HPDE6-E6E7 (cell line): ENCODE results near the gene RHOD.

ENCODE experiments used
- DNase-seq: peaks from one replicate; pipeline ENCODE4 v3.0.0; 2011; ENCODE audit warnings: missing footprints; ENCODE audit errors: extremely low spot score

Gene RHOD, protein sequence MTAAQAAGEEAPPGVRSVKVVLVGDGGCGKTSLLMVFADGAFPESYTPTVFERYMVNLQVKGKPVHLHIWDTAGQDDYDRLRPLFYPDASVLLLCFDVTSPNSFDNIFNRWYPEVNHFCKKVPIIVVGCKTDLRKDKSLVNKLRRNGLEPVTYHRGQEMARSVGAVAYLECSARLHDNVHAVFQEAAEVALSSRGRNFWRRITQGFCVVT

DNA sequence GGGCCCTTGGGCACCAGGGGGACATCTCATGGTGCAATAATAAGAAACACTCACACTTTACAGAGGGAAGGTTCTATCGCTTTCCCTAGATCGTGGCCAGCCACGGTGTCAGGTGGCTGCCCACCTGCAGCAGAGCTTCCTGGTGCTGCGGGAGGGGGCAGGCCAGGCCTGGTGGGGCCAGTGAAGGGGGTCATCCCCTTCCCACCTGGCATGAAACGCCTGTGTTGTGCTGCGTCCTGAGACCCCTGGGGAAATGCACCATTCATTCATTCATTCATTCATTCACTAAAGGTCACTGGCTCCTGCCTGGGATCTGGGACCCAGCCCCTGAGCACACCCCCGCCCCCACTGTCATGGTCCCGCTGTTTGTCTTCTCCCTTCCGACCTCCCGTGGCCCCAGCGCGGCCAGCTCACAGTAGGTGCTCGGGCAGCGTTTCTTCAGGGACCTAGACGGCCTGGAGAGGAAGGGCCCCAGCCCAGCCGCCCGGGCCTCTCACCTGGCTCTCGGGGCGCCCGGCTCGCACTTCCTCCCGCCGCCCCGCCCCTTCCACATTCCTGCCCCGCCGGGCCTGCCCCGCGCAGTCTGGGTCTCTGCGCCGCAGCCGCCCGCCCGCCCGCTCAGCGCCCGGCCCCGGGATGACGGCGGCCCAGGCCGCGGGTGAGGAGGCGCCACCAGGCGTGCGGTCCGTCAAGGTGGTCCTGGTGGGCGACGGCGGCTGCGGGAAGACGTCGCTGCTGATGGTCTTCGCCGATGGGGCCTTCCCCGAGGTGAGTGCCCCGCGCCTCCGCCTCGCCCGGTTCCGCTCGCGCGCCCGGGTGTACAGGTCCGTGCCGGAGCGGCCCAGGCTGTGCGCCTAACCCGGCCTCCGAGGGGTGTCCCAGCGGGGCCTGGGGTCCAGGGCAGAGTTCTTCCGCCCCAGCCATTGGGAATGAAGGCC, at the start of gene RHOD:
TSS of gene RHOD (plus strand) at position 581 of the 938 bp plus-strand sequence. CDS start at position 637, 56 bp downstream.
- no peak for DNase-seq

DNA sequence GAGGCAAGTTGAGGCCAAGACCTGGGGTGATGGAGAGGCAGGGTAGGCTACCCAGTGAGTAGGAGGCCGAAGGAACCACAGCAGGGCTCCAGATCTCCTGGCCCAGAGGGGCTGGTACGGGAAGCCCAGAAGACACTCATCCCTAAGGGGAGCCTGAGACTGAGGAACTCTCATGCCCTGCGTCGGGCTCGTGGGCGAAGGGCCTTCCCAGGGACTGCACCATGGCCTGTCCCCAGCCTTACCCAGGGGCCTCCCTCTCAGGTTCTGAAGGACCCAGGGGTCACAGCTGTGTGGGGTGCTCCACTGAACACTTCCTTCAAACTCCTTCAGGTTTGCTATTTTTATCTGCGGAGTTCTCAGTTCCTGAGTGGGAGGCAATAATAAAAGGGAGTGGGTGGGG, 49.5 kb upstream of the RHOD start:
- no peak for DNase-seq

DNA sequence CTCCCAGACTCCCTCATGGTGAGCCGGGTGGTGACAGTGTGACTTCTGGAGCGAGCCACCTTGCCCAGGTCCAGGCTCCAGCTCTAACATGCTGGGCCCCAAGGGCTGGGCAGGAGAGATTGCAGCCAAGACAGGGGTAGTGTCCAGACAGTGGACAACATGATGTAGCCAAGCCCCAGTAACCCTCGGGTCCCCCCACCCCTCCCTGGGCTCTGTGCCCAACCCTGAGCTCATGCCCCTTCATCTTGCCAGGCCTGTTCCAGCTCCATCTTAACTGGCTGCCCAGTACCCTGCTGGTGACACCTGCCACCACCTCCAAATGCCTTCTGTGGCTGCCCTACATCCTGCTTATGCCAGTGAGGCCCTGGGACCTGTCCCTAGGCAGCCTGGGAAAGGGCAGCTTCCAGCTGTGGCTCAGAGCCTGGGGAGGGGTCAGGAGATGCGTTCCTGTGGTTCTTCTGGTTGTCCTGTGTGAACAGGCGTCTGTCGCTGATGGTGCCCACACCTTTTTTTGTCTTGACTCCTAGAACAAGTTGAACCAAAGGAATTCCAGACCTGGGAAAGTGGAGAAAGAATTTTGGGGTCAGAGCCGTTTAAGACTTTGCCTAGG, 46.2 kb upstream of the RHOD start:
- DNase-seq = no peak

DNA sequence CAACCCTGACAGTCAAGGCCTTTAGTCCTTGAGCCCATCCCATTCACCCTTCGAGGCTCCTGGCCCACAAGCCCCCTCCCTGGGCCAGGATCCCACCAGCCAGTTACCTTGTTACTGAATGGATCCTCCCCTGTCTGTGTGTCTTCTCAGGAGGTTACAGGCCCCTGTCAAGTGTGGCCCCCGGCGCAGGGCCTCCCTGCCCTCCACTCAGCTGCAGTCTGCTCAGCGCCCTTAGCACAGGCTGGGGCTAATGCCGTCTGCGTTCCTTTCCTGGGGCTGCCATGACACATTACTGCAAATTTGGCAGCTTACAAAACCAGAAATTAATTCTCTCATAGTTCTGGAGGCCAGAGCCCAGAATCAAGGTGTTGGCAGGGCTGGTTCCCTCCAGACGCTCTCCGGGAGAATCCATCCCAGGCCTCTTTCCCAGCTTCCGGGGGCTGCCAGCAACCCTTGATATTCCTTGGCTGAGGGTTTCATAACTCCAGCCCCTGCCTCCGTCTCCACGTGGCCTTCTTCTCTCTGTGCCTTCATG, 43.1 kb upstream of the RHOD start:
- no peak for DNase-seq

DNA sequence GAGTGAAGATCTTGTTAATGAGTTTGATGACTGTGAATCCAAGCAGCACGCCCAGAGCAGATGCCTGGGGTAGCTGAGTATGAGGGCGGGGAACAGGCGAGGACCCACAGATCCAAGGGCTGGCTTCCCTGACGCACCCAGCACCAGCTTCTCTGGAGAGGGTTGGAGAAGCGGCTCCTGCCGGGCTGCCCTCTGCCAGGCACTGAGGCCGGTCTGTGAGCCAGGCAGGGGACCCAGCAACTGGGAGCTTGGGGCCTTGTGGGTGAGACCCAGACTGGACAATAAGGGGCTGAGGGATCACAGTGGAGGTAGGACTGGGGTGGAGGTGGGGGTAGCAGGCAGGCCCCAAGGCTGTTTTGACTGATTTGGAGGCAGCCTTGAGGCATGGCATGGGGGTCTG, 42.3 kb upstream of the RHOD start:
- DNase-seq = no peak

DNA sequence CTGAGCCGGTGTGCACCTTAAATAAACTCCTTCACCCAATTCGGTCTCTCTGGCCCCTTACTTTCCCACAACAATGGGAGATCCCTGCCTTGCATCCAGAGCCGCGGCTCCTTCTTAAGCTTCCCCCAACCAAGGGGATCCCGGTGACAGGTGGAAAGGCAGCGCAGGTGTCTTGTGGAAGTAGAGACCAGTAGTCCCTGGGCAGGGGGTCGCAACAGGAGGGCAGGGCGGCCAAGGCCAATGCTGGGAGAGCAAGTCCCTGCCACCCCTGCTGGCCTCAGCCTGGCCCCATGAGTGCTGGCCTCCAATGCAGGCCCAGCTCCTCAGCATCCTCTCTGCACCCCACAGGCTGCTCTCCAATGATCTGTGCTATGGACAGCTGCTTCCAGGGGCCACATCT, 41.6 kb upstream of the RHOD start:
- DNase-seq = no peak

DNA sequence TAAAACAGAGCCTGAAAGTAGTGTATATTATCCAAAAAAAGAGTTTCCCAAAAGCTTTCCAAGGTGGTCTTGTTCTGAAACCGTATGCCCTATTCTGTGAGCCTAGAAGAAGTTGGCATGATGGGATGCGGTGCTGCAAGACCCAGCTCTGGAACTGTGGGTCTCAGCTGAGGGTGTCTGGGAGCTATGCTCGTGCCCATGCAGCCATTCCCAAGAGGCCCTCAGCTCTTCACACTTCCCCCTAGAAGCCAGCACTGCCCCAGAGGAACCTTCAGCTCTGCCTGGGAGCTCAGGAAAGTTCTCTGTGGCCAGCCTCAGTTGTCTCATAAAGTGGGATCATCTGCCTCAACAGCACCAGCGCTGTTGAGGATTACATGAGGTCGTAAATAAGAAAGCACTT, 40.1 kb upstream of the RHOD start:
- DNase-seq = no peak

DNA sequence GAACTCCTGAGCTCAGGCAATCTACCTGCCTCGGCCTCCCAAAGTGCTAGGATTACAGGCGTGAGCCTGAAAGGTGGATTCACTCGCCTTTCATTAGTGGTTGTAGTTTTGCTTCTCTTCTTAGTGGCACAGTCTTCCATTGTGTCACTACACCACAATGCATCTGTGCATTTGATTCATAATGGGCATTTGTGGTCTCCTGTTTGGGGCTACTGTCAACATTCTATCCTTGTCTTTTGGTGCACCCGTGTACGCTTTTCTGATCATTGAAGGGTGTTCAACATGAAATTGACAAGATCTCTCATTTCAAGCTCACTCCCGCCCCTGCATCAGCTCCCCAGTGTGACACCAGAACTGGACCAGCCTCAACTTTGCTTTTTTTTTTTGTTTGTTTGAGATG, 35.7 kb upstream of the RHOD start:
- DNase-seq = no peak

DNA sequence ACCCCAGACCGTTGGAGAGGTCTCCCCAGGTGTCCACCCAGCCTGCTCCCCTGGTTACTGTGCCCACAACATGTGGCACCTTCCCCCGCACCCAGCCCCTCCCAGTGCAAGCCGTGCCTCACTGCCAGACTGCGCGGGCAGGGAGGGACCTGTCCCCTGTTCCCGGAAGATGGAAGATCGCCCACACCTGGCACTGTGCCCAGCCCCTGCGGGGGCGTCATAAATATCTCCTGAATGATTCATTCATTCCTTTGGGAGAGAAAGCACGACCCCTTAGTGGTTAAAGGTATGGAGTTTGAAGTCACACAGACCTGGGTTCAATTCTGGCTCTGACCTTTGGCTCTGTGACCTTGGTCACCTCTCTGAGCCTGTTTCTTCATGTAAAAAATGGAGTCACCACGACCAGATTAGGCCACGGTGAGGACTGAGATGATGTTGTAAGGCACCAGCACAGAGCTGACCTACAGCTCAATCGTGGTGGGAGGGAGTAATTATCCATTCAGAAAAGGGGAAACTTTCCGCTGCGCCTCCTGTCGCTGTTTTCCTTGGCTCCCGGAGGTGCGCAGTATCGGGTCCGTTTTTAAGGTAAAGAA, 34.2 kb upstream of the RHOD start:
- no peak for DNase-seq

DNA sequence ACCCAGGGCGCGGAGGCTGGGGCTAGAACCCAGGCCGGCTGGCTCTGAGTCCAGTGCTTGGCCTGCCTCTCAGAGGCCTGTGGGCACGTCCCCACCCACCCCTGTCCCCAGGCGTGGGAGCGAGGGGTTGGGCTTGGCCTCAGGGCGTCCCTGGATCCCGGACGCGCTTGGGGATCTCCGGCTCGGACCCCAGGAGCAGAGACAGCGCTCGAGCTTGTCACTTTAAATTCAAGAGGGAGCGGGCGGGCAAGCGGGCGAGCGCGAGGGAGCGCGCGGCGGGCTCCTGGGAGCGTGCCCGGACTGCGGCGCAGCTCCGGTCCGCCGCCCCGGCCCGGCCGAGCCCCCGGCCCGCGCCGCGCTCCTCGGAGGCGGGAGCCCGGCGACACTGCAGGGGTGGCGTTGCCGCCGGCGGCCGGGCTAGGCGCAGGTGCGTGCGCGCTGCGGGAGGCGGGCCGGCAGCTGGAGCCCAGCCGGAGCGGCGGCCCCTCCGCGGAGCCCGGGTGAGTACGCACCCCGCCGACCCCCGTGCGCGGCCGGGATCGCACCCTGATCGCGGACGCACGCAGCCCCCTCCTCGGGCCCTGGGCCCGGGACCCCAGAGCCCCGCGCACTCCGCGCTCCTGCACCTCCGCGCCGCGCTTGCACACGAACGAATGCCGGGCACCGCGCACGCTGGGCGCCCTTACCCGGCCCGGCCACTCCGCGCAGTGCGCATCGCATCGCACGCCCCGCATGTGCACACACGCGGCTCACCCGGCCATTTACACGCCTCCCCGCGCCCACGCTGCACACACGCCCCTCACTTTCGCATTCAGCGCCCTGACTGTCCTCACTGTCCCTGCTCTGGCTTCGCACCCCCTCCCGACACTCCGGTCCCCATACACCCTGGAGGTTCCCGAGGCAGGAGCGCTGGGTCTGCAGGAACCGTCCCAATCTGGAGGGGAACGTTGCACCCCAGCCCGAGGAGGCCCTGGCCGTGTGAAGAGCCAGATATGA, 33.4 kb upstream of the RHOD start, which contains the start of gene SYT12:
TSS of gene SYT12 (plus strand) at position 174 of the 996 bp plus-strand sequence. CDS start 7,011 bp downstream, outside the sequence.
- no peak for DNase-seq

DNA sequence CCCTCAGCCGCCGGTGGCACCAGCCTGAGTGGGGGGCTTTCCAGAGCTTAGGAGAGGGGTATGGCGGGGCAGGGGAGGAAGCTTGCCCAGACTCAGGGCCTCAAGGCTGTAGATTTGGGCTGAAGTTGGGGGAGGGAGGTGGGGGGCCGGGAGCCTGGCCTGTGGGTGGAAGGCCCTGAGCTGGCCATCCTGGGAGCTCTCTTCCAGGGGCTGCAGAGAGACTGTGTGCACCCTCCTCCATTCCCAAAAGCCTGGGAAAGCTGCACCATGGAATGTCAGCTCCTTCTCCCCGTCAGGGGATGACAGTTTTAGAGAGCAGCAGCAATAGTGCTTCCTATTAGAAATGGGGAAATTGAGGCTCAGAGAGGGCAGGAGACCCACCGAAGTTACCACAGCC, 32.7 kb upstream of the RHOD start:
- DNase-seq = no peak

DNA sequence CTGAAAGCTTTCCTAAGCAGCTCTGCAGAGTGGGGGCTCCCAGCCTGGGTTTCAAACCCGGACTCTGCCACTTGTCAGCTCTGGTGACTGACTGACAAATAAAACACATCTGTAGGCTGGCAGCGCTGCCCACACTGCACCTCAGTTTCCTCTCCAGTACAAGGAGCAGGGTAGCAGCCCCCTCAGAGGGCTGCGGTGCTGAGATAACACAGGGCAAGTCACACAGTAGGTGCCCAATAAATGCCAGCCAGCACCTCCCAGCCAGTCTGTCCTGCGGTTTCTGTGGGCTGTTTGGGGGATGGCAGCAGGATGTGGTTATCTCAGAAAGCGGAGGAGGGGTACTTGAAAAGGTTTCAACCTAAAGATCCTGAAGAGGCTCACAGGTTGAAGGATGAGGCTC, 32.2 kb upstream of the RHOD start:
- DNase-seq = no peak

DNA sequence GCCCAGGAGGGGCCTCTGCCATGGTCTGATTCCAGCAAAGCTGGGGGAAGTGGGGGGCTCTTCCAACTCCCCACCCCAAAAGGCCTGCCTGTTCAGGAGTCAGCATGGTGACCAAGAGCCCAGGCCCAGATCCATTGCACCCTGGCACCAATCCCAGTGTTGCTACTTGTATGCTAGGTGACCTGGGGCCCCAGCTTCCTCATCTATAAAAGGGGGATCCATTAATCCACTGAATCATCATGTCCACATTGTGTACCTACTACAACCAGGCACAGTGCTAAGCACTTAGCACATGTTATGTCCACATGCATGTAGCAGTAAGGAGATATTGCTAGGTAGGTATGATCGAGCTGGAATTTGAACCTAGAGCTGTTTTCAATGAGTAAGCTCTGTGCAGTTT, 31.7 kb upstream of the RHOD start:
- no peak for DNase-seq

DNA sequence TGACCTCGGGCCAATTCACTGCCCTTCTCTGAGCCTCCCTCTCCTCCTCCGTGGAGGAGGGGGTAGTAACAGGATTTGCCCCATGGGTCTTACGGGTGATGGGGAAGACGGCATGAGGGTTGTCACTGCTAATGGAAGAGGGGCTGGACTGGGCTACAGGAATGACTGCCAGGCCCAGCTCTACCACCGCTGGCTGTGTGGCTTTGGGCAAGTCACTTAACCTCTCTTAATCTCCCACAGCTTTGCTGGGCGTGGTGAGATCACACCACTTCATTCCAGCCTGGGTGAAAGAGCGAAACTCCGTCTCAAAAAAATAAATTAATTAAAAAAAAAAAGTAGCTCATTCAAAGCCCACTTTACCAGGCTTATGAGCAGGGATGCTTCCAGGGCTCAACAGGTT, 30.9 kb upstream of the RHOD start:
- DNase-seq = no peak

DNA sequence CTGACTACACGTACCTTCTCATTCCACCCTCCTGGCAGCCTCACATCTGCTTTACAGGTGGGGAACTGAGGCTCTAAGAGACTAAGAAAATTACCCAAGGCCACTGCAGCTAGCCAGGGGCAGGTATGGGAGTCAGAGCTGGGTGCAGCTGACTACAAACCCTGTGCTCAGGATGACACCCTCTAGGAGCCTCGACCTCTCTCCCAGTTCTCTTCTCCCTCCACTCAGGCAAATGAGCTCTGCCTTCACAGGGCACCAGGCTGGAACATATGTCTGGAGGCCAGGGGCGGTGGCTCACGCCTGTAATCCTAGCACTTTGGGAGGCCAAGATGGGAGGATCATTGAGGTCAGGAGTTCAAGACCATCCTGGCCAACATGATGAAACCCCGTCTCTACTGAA, 29.7 kb upstream of the RHOD start:
- no peak for DNase-seq

DNA sequence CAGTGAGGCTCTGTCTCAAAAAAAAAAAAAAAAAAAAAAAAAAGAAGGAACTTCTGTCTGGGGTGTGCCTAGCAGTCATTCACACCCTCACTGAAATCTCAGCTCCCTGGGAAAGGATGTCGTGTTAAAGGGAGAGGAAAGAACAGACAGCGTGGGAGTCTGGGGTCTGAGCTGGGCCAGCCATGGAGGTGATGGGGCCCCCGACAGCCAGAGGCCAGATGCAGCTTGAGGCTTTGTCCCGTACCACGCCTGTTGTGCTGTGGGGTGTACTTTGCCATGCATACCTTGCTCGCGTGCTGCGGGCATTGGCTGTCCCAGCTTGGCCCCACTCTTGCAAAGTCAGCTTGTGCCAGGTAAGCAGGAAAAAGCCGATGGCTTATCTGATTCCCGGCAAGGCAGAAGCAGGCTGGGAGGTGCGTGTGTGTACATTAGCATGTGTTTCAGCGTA, 29.1 kb upstream of the RHOD start:
- no peak for DNase-seq

DNA sequence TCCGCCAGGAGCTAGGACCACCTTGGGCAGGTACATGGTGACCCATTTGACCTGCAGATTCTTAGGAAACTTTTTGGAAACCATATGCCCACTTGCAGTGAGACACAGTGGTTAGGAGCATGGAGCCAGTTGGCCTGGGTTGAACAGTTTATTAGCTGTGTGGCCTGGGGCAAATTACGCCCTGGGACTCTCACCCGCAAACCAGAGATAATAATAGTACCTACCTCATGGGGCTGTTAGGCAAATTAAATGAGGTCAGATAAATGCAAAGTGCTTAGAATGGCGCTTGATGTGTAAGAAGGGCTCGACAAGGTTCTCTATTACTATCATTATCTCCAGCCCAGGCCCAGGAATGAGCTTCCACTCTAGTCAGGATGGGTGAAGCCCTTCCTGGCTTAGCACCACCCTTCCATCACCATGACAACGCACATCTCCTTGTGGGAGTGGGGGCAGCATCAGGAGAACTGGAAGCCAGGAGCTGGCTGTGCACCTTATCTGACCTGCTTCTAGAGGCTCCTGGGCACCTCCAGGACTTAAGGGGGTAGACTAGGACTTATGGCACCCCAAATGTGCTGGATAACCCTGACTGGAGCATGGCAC, 28.6 kb upstream of the RHOD start:
- DNase-seq = no peak

DNA sequence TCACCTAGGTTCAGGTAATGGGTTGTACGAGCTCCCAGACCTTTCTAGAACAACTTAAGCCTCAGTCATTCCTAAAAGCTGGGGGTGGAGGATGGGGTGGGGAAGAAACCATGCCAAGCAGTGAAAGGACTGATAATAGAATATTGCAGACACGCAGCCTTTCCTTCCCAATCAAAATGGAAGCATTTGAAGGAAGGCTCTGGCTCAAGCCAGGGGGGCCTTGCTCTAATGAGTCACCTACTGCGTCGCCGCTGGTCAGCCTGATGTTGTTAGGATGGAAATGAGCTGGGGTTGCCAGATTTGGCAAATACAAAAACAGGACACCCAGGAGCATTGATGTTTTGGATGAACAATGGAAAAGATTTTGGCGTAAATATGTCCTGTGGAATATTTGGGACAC, 27.5 kb upstream of the RHOD start:
- no peak for DNase-seq

DNA sequence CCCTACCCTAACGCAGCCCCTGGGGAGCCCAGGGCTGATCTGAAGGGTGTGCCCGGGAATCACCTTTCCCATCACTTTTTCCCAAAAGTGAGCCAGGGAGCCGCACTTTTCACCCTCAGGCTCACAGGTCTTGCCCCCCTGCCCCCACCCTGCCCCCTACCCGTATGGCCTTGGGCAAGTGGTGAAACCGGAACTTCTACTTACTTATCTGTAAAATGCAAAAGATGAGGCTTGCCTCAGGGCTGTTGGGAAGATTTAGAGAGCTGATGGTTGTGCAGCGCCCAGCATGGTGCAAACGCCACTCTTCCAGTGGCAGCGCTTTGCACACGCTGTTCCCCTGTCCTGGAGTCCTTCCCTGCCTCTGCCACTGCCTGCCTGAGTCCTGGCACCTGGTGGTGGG, 25.7 kb upstream of the RHOD start:
- no peak for DNase-seq

DNA sequence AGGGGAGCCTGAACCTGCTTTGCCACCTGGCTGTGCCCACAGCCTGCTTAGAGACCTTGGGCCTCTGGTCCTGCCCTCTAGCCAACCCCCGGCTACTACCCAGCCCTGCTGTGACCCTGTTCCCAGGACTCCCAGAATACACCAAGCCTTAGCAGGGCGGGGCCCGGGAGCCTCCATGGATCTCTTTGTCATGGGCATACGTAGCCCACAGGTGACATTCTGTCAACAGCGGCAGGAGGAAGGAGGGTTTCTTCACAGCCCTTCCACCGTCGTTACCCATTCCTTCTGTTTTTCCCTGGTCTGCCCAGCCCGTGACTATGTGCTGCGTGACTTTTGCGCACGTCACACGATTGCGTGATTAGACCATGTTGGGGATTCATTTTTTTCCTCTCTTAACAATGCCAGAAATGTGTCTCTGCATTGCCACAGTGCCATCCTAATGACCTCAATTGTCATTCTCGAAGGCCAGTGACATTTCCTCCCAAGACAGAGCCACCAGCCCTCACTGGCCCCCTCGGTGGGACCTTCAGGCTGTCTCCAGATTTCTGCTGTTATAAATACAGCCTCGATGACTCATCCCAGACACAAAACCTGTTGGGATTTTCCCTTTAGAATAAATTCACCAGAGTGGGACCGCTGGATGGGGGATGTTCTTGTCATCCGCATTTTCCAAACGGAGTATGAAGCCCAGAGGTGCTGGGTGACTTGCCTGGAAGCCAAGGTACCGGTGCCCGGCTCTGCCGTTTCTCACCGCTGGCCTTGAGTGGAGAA, 24.7 kb upstream of the RHOD start:
- DNase-seq = no peak
